K562 (cell line): ENCODE data around the gene APLF. TPM values are rescaled to one million over a fixed set of nuclear protein-coding genes. Genes with fewer than 3 reads are reported as not detected.

Experiments
- ATAC-seq: fragments of 200-7000 bp; cut with Tn5 transposase; 3 replicates; pipeline ENCODE4 v1.9.1; 2020; ENCODE audit warnings: moderate library complexity
- BruUV-seq: library from RNA; stranded (reverse); fragments of 400-500 nt; replicated peaks from 2 replicates; lab custom pipeline; 2021; lab: Mats Ljungman, UMichigan
- CTCF ChIA-PET: fragments of 300-600 bp; formaldehyde crosslinking; extraction: SDS; loops from one replicate; lab custom pipeline; 2021; ENCODE audit warnings: low intra/inter-chr PET ratio; lab: Yijun Ruan, JAX
- POLR2A ChIA-PET: fragments of 300-600, 350-650 bp; sonication (Branson Sonifier 250); formaldehyde crosslinking; extraction: SDS; loops from one replicate; lab custom pipeline; 2021; ENCODE audit warnings: antibody characterized with exemption, inconsistent platforms; lab: Yijun Ruan, JAX
- DNase-seq, 4 experiments: peaks; one replicate each; pipeline versions ENCODE4 v3.0.0 to v3.0.0-alpha.2; 2011 to 2018; ENCODE audit warnings: low spot score in 3 of 4, mixed read lengths in 3 of 4; ENCODE audit errors: extremely low read depth in 1 of 4
- FAIRE-seq: peaks from 2 replicates; lab custom pipeline; 2011; peaks lifted over from hg19 to GRCh38; lab: Jason Lieb, UNC
- H2AFZ ChIP-seq: 2 replicates; pipeline ENCODE4 v1.6.0; 2011; ENCODE audit warnings: low read depth, low read length, control low read depth, inconsistent platforms
- H3K27ac ChIP-seq: fragments of 200-600 bp; 3 replicates; pipeline ENCODE4 v1.8.0; 2011; ENCODE audit warnings: low read depth, mild to moderate bottlenecking, control low read depth, inconsistent platforms, low read length, moderate library complexity, mixed read lengths; ENCODE audit errors: extremely low read depth
- H3K27me3 ChIP-seq, 2 experiments: fragments of 300-600 bp in 1 of 2; 2 replicates in 1 of 2; 3 replicates in 1 of 2; pipeline versions ENCODE4 v1.6.0 to v1.8.0; 2011; ENCODE audit warnings: inconsistent platforms in 2 of 2, low read length in 2 of 2, mild to moderate bottlenecking in 1 of 2, mixed read lengths in 1 of 2, moderate library complexity in 1 of 2; ENCODE audit not compliant: control insufficient read depth in 2 of 2, insufficient read depth in 2 of 2
- H3K36me3 ChIP-seq: fragments of 300-600 bp; 3 replicates; pipeline ENCODE4 v1.8.0; 2011; ENCODE audit warnings: mild to moderate bottlenecking, low read length, inconsistent platforms; ENCODE audit not compliant: control insufficient read depth, insufficient read depth
- H3K4me1 ChIP-seq, 2 experiments: fragments of 200-600 bp in 1 of 2; replicated peaks in 1 of 2; 2 replicates in 1 of 2; 3 replicates in 1 of 2; pipeline versions ENCODE4 v1.5.1 to v1.8.0; 2011; ENCODE audit warnings: inconsistent platforms in 2 of 2, low read length in 2 of 2, mild to moderate bottlenecking in 1 of 2, mixed read lengths in 1 of 2, moderate library complexity in 1 of 2; ENCODE audit not compliant: control insufficient read depth in 2 of 2, insufficient read depth in 2 of 2
- H3K4me2 ChIP-seq: 2 replicates; pipeline ENCODE4 v1.6.1; 2011; ENCODE audit warnings: low read length, control low read depth, inconsistent platforms, mixed read lengths; ENCODE audit not compliant: insufficient read depth
- H3K4me3 ChIP-seq: fragments of 200-600 bp; sonication (generic), shearing (Covaris generic); 2 replicates; pipeline ENCODE4 v1.5.1; 2016; ENCODE audit warnings: control low read depth, inconsistent platforms
- H3K79me2 ChIP-seq: fragments of 200-600 bp; 3 replicates; pipeline ENCODE4 v1.8.0; 2011; ENCODE audit warnings: low read length, inconsistent platforms; ENCODE audit not compliant: control insufficient read depth, insufficient read depth
- H3K9ac ChIP-seq, 2 experiments: 2 replicates each; pipeline versions ENCODE4 v1.6.0 to v1.6.1; 2011; ENCODE audit warnings: low read depth in 2 of 2, low read length in 2 of 2, control low read depth in 1 of 2, inconsistent platforms in 1 of 2, mild to moderate bottlenecking in 1 of 2, mixed read lengths in 1 of 2; ENCODE audit not compliant: insufficient read depth in 1 of 2
- H3K9me1 ChIP-seq: one replicate; pipeline ENCODE4 v1.6.0; 2011; ENCODE audit warnings: inconsistent platforms, mild to moderate bottlenecking, low read length, moderate library complexity; ENCODE audit not compliant: control insufficient read depth, insufficient read depth
- H3K9me3 ChIP-seq: replicated peaks from 2 replicates; pipeline ENCODE4 v1.5.1; 2011; ENCODE audit warnings: low read depth, low read length, inconsistent platforms; ENCODE audit not compliant: control insufficient read depth, insufficient read depth
- H4K20me1 ChIP-seq: replicated peaks from 2 replicates; pipeline ENCODE4 v1.6.1; 2011; ENCODE audit warnings: low read length, inconsistent platforms, mixed read lengths; ENCODE audit not compliant: control insufficient read depth, insufficient read depth
- CEBPB ChIP-seq: fragments of 450-650 bp; IDR thresholded peaks from 2 replicates; pipeline ENCODE4 v1.6.1; 2016; ENCODE audit warnings: missing genetic modification characterization, missing compliant biosample characterization
- FOXA3 ChIP-seq, 2 experiments: fragments of 450-650 bp in 1 of 2; sonication (generic) in 1 of 2; formaldehyde crosslinking; IDR thresholded peaks in 1 of 2; conservative IDR thresholded peaks in 1 of 2; 2 replicates each; pipeline versions ENCODE4 v1.4.0 to v1.8.0; 2020 to 2022; ENCODE audit warnings: mild to moderate bottlenecking in 2 of 2, missing genetic modification reagents in 1 of 2
- HMG20B ChIP-seq: fragments of 250-450 bp; sonication (Bioruptor Pico); IDR thresholded peaks from 2 replicates; pipeline ENCODE4 v1.5.0; 2021; ENCODE audit warnings: mild to moderate bottlenecking
- KLF13 ChIP-seq: fragments of 450-650 bp; IDR thresholded peaks from 2 replicates; pipeline ENCODE4 v1.6.1; 2016; ENCODE audit warnings: missing genetic modification characterization, low read depth, mild to moderate bottlenecking, missing compliant biosample characterization, moderate library complexity, borderline replicate concordance
- MAFK ChIP-seq: IDR thresholded peaks from 2 replicates; pipeline ENCODE4 v1.6.1; 2011; ENCODE audit warnings: low read length, improper control_type of control experiment
- WGBS: fragments of 100-300 bp; shearing (Covaris generic); methylation state at CpG from one replicate; pipeline ENCODE4 v1.1.6; 2016; ENCODE audit warnings: low coverage, mixed read lengths; ENCODE audit not compliant: insufficient coverage; ENCODE audit errors: missing lambda C conversion rate; 5-methylcytosine and 5-hydroxymethylcytosine counted together
- in situ Hi-C: fragments of 300-500 bp; cut with MboI; formaldehyde crosslinking; loops from 4 replicates; pipeline ENCODE4 v1.15.0; 2018; ENCODE audit warnings: inconsistent platforms, mixed read lengths
- intact Hi-C: fragments of 100-400 bp; cut with micrococcal nuclease; formaldehyde crosslinking; loops from 2 replicates; pipeline ENCODE4 v1.14.2; 2022
- polyA plus RNA-seq, 8 experiments: library from polyadenylated mRNA; depleted of rRNA in 4 of 8; stranded (reverse) in 5 of 8; unstranded in 3 of 8; fragments of >200 nt; fragmentation: Nextera tagmentation in 2 of 8; fragmentation: Illumina TruSeq in 1 of 8; extraction: Ambion mirVana in 2 of 8; extraction: Trizol in 1 of 8; gene quantifications; 2 replicates each; pipeline versions ENCODE4 v1.2.1 to v1.2.3, GENCODE V29; 2011 to 2014; ENCODE audit warnings: inconsistent platforms in 1 of 8, missing spikeins in 1 of 8
- total RNA-seq, 7 experiments: library from RNA; depleted of rRNA in 6 of 7; stranded (reverse); fragments of >200 nt in 6 of 7; fragmentation: Illumina TruSeq in 2 of 7; extraction: Trizol in 2 of 7; gene quantifications; 2 replicates each; pipeline versions ENCODE4 v1.2.1 to v1.2.3, GENCODE V29; 2011 to 2021; ENCODE audit warnings: low replicate concordance in 1 of 7
- TF ChIP-seq, protein P1 (sequence below): fragments of 450-650 bp; IDR thresholded peaks from 2 replicates; pipeline ENCODE4 v1.6.1; 2018; ENCODE audit not compliant: partially characterized antibody

Gene APLF
- total and polyA plus RNA-seq, 9 of the 15 experiments (the other 6 are each of a cell fraction or from before 2014, with no cell fraction given): 0.07 to 1.1 (median 0.71) TPM

DNA sequence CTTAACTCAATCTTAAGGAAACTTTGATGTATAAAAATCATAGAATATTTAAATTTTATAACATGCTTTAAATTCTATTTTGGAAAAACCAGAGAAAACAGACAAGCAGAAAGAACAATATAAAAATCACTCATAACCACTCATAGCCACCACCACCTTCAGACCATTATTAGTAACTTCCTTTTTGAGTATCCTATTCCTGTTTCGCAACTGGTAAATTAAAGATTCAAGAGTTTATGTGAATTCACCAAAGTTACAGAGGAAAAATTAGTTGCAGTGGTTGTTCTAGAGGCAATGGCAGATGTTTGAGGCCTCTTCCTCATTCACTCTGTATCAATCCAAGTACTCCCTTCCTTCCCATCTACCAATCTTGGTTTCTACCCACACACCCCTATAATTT lies 126.7 kb downstream of the APLF start:
- in situ Hi-C loops (no loop called here), intact Hi-C loops (loop anchor here (10.0 kb wide), 2 partner anchors 59 to 121 kb away; no protein-coding TSS in a partner anchor)
- H3K27ac ChIP-seq: no peak overlapping the region
- TF ChIP-seq CEBPB (tag) (peak; percentile 33; the same call in 1 of the 2 replicates), KLF13 (no peak), FOXA3 (CRISPR knock-in tag; conservative IDR thresholded peaks at IDR 0.05 in 1 of 2, IDR thresholded peaks at IDR 0.05 in 1 of 2) (no peak), MAFK (no peak), HMG20B (no peak)
- TF ChIP-seq, protein P1, sequence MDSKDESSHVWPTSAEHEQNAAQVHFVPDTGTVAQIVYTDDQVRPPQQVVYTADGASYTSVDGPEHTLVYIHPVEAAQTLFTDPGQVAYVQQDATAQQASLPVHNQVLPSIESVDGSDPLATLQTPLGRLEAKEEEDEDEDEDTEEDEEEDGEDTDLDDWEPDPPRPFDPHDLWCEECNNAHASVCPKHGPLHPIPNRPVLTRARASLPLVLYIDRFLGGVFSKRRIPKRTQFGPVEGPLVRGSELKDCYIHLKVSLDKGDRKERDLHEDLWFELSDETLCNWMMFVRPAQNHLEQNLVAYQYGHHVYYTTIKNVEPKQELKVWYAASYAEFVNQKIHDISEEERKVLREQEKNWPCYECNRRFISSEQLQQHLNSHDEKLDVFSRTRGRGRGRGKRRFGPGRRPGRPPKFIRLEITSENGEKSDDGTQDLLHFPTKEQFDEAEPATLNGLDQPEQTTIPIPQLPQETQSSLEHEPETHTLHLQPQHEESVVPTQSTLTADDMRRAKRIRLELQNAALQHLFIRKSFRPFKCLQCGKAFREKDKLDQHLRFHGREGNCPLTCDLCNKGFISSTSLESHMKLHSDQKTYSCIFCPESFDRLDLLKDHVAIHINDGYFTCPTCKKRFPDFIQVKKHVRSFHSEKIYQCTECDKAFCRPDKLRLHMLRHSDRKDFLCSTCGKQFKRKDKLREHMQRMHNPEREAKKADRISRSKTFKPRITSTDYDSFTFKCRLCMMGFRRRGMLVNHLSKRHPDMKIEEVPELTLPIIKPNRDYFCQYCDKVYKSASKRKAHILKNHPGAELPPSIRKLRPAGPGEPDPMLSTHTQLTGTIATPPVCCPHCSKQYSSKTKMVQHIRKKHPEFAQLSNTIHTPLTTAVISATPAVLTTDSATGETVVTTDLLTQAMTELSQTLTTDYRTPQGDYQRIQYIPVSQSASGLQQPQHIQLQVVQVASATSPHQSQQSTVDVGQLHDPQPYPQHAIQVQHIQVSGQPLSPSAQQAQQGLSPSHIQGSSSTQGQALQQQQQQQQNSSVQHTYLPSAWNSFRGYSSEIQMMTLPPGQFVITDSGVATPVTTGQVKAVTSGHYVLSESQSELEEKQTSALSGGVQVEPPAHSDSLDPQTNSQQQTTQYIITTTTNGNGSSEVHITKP: peak; percentile 24
- H3K9me1 ChIP-seq: no peaks in the 10 kb centered on the region
- H3K4me2 ChIP-seq: no peak overlapping the region
- DNase-seq: no peak
- no peaks in the 10 kb centered on the region for H3K36me3 ChIP-seq
- ChIA-PET POLR2A (interaction anchor here (0.6 kb wide), 1 partner anchor 324 kb away, joined by 3 read pairs; no protein-coding TSS in a partner anchor), CTCF (interaction anchor here (0.7 to 1.0 kb wide), 2 partner anchors 10 to 104 kb away, joined by 3 to 4 read pairs; no protein-coding TSS in a partner anchor)
- 0 out of 2 replicates have a peak overlapping the region, but pooled peaks have one; percentile 17 for H2AFZ ChIP-seq
- no peaks in the 10 kb centered on the region for H4K20me1 ChIP-seq
- no peaks in the 10 kb centered on the region for H3K79me2 ChIP-seq
- H3K9ac ChIP-seq: no peak overlapping the region
- no peak for ATAC-seq
- no peaks in the 10 kb centered on the region for H3K9me3 ChIP-seq
- H3K4me1 ChIP-seq: peaks cover 5 to 17% of the 10 kb centered on the region in 2 experiments; a peak in 3 of 5 replicates
- WGBS: 88% methylated on average over 1 of the region's 1 CpG
- no peak overlapping the region for H3K4me3 ChIP-seq
- FAIRE-seq: no peak
- no peaks in the 10 kb centered on the region for H3K27me3 ChIP-seq
- no TSS peak for BruUV-seq
